Measurements from ENCODE around the gene MED25. TPM values are rescaled to one million over a fixed set of nuclear protein-coding genes. Genes with fewer than 3 reads are reported as not detected.

The MED25 gene
- total and polyA plus RNA-seq, 9 of the 15 experiments (the other 6 are each of a cell fraction or from before 2014, with no cell fraction given) = 4.1 to 93.9 (median 19.3) TPM

DNA sequence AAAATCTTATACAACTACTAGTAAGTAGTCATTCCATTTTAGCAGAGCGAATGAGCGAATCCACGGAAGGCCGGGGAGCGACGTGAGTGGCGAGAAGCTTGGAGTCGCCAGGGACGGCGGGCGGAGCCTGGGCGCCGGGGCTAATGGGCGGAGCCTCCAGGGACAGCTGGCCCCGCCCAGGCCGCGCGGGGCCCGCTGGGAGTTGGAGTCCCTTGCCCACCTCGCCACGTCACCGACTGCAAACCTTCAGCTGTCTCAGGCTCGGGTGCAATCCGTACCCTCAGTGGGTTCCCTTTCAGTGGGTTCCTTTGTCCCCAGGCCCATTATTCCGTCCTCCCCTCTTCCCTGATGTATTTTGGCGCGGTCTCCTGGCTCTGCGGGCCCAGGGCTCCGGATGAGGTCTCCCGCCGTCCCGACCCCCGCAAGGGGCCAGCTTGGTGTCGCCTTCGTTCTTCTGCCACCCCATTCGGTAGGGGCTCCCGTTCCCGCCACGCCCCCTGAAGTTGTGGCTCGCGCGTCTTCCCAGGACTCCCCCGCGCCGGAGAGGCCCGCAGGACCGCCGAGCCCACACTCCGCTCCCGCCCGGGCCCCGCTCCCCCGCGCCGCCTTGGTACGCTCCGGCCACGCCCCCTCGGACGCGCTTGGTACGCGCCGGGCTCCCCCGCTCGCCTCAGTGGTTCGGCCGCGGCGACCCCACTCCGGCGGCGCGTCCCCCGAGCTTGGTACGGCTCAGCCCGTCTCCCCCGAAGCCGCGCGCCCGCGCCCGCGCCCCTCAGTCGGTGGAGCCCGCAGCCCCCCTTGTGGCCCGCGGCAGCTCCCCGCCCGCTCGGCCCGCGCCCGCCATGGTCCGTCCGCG lies 32.6 kb downstream of the MED25 start, which contains the start of gene PTOV1 (continued):
- TF ChIP-seq NR4A1 (CRISPR knock-in tag; IDR thresholded peaks at IDR 0.05) (no peak), NR4A1 (tag; IDR thresholded peaks at IDR 0.05) (no peak), ZNF398 (CRISPR knock-in tag; IDR thresholded peaks at IDR 0.05) (no peak), ZNF146 (CRISPR knock-in tag; IDR thresholded peaks at IDR 0.05; ENCODE audit: unreplicated experiment) (no peak), SAP30 (IDR thresholded peaks at IDR 0.05; ENCODE audit: borderline replicate concordance, insufficient read depth, low read depth, low read length, poor library complexity, severe bottlenecking) (no peak), NFRKB (IDR thresholded peaks at IDR 0.05; ENCODE audit: low read depth) (no peak), ZFP1 (CRISPR knock-in tag; IDR thresholded peaks at IDR 0.05) (no peak), KLF1 (tag; IDR thresholded peaks at IDR 0.05) (no peak), MBD2 (IDR thresholded peaks at IDR 0.05; ENCODE audit: borderline replicate concordance, low read depth) (peak; percentile 92), SRF (CRISPR knock-in tag; IDR thresholded peaks at IDR 0.05) (no peak), KAT7 (CRISPR knock-in tag; IDR thresholded peaks at IDR 0.05; ENCODE audit: borderline replicate concordance) (no peak), XRCC4 (IDR thresholded peaks at IDR 0.05; ENCODE audit: extremely low read depth, insufficient read depth, insufficient read length) (no peak), STAT6 (CRISPR knock-in tag; IDR thresholded peaks at IDR 0.05) (peak; percentile 53), CCNT2 (IDR thresholded peaks at IDR 0.05; ENCODE audit: borderline replicate concordance, extremely low read depth, insufficient read length, low read depth, low read length) (peak; percentile 73)
- TF ChIP-seq, protein P1, sequence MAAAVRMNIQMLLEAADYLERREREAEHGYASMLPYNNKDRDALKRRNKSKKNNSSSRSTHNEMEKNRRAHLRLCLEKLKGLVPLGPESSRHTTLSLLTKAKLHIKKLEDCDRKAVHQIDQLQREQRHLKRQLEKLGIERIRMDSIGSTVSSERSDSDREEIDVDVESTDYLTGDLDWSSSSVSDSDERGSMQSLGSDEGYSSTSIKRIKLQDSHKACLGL (CRISPR knock-in tag; IDR thresholded peaks at IDR 0.05; ENCODE audit: borderline replicate concordance, poor library complexity, severe bottlenecking) = no peak
- TF ChIP-seq, protein P2, sequence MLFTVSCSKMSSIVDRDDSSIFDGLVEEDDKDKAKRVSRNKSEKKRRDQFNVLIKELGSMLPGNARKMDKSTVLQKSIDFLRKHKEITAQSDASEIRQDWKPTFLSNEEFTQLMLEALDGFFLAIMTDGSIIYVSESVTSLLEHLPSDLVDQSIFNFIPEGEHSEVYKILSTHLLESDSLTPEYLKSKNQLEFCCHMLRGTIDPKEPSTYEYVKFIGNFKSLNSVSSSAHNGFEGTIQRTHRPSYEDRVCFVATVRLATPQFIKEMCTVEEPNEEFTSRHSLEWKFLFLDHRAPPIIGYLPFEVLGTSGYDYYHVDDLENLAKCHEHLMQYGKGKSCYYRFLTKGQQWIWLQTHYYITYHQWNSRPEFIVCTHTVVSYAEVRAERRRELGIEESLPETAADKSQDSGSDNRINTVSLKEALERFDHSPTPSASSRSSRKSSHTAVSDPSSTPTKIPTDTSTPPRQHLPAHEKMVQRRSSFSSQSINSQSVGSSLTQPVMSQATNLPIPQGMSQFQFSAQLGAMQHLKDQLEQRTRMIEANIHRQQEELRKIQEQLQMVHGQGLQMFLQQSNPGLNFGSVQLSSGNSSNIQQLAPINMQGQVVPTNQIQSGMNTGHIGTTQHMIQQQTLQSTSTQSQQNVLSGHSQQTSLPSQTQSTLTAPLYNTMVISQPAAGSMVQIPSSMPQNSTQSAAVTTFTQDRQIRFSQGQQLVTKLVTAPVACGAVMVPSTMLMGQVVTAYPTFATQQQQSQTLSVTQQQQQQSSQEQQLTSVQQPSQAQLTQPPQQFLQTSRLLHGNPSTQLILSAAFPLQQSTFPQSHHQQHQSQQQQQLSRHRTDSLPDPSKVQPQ (CRISPR knock-in tag; IDR thresholded peaks at IDR 0.05; ENCODE audit: borderline replicate concordance) = no peak

Data from K562 (cell line).